Gastroesophageal sphincter (tissue), 4 donors: Measurements from ENCODE around the gene HTR7. TPM values are rescaled to one million over a fixed set of nuclear protein-coding genes. Genes with fewer than 3 reads are reported as not detected.
"Not testable (repeated sequence)": the region's sequence is repeated elsewhere in the genome, so short reads cannot be mapped to it uniquely, and the experiment has no call there.

ENCODE experiments used
- ATAC-seq: fragments of 150-250 bp; one replicate; pipeline ENCODE4 v1.9.1; 2016; ENCODE audit warnings: mild to moderate bottlenecking, moderate library complexity
- H3K27ac ChIP-seq, 4 donors: fragments of 200-600 bp; sonication (generic) in 3 of 4; 1 replicate in 3 of 4; 2 replicates in 1 of 4; pipeline ENCODE4 v1.5.1; 2016 to 2019
- H3K27me3 ChIP-seq: fragments of 200-600 bp; sonication (generic); one replicate; pipeline ENCODE4 v1.5.1; 2019
- H3K36me3 ChIP-seq, 2 donors: fragments of 200-600 bp; sonication (generic); one replicate each; pipeline ENCODE4 v1.5.1; 2019; ENCODE audit warnings: control low read depth in 1 of 2
- H3K4me1 ChIP-seq, 3 donors: fragments of 200-600 bp; sonication (generic); 1 replicate in 2 of 3; 2 replicates in 1 of 3; pipeline ENCODE4 v1.5.1; 2016 to 2019; ENCODE audit warnings: control low read depth in 2 of 3
- H3K4me3 ChIP-seq, 2 donors: fragments of 200-600 bp; sonication (generic); one replicate each; pipeline ENCODE4 v1.5.1; 2019; ENCODE audit warnings: mild to moderate bottlenecking in 1 of 2, moderate library complexity in 1 of 2
- H3K9me3 ChIP-seq, 3 donors: fragments of 200-600 bp; sonication (generic); one replicate each; pipeline ENCODE4 v1.5.1; 2017 to 2019; ENCODE audit warnings: control low read depth in 2 of 3
- CTCF ChIP-seq, 4 experiments: fragments of 200-600 bp in 2 of 4; fragments of 450-650 bp in 2 of 4; sonication (generic) in 1 of 4; IDR thresholded peaks; one replicate each; pipeline ENCODE4 v1.5.1; 2017 to 2019; ENCODE audit warnings: antibody characterized with exemption in 4 of 4, mild to moderate bottlenecking in 2 of 4, moderate library complexity in 2 of 4
- EP300 ChIP-seq: sonication (generic); formaldehyde crosslinking; IDR thresholded peaks from one replicate; pipeline ENCODE4 v1.6.1; 2017; ENCODE audit warnings: antibody characterized with exemption, mild to moderate bottlenecking
- POLR2A ChIP-seq, 2 donors: fragments of 450-650 bp; IDR thresholded peaks; one replicate each; pipeline ENCODE4 v1.6.1; 2017; ENCODE audit warnings: antibody characterized with exemption in 2 of 2, mild to moderate bottlenecking in 2 of 2, moderate library complexity in 1 of 2
- POLR2AphosphoS5 ChIP-seq: sonication (generic); formaldehyde crosslinking; IDR thresholded peaks from one replicate; pipeline ENCODE4 v1.6.1; 2017; ENCODE audit warnings: antibody characterized with exemption
- WGBS, 2 donors: methylation state at CpG; one replicate each; pipeline ENCODE4 v1.1.5; 2018; ENCODE audit warnings: low coverage in 1 of 2; 5-methylcytosine and 5-hydroxymethylcytosine counted together
- total RNA-seq, 4 donors: library from RNA; depleted of rRNA; stranded (reverse); fragments of >200 nt; gene quantifications; one replicate each; pipeline ENCODE4 v1.1.0, GENCODE V29; 2016

The HTR7 gene
- total RNA-seq, 4 donors from 2014 or later: 0.19 to 7.9 (median 0.41) TPM

DNA sequence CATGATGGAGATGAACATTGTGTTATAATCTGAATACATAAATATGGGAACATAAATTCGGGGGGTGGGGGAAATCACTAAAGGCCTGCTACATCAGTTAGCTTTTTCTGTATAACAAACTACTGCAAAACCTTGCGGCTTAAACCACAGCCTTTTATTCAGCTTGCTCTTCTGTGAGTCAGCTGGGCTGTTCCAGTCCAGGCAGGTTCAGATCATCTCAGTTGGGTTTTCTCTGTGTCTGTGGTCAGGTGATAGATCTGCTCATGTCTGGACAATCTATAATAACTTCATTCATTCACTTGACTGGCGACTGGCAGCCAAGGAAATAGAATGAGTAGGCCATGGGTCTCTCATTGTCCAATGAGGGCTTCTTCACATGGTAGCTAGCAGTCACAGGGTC is 23.5 kb downstream of the HTR7 start:
- 73 to 74% methylated on average over 2 to 3 of the region's 3 CpGs for WGBS, 2 donors
- no peak for TF ChIP-seq CTCF (IDR thresholded peaks at IDR 0.05)
- no peak for TF ChIP-seq POLR2AphosphoS5
- no peak for TF ChIP-seq POLR2A (IDR thresholded peaks at IDR 0.05)
- no peak for TF ChIP-seq EP300
- no peaks in the 10 kb centered on the region for H3K27me3 ChIP-seq
- H3K4me3 ChIP-seq: no peak overlapping the region
- H3K9me3 ChIP-seq: no peaks in the 10 kb centered on the region
- no peak overlapping the region for H3K27ac ChIP-seq
- no peaks in the 10 kb centered on the region for H3K36me3 ChIP-seq
- no peak for ATAC-seq
- no peaks in the 10 kb centered on the region for H3K4me1 ChIP-seq

GRCh38 chr10:90832111-90832510 is 25.7 kb downstream of the HTR7 start:
- no peaks in the 10 kb centered on the region for H3K4me1 ChIP-seq
- no peaks in the 10 kb centered on the region for H3K27me3 ChIP-seq
- TF ChIP-seq EP300: no peak
- TF ChIP-seq POLR2AphosphoS5: no peak
- no CpG with 5 or more reads among the region's 17 CpGs for WGBS, 2 donors
- H3K27ac ChIP-seq: no peak overlapping the region
- no peak for ATAC-seq
- no peaks in the 10 kb centered on the region for H3K36me3 ChIP-seq
- H3K4me3 ChIP-seq: no peak overlapping the region
- H3K9me3 ChIP-seq: peaks cover 0 to 3% (median 0%) of the 10 kb centered on the region in 3 donors

- WGBS, 2 donors: no CpG with 5 or more reads among the region's 1 CpG
- peaks cover 0 to 43% (median 0%) of the 10 kb centered on the region in 3 donors for H3K9me3 ChIP-seq
- no peaks in the 10 kb centered on the region for H3K36me3 ChIP-seq
- ATAC-seq: no peak
- peaks cover 9% of the 10 kb centered on the region for H3K27me3 ChIP-seq
- no peaks in the 10 kb centered on the region for H3K4me1 ChIP-seq
- TF ChIP-seq EP300 (no peak), POLR2A (IDR thresholded peaks at IDR 0.05) (no peak), CTCF (IDR thresholded peaks at IDR 0.05) (no peak), POLR2AphosphoS5 (no peak)
- H3K27ac ChIP-seq: no peak overlapping the region
- no peak overlapping the region for H3K4me3 ChIP-seq
Measured at GRCh38 chr10:90822508-90822907, 35.3 kb downstream of the HTR7 start.

- peaks cover 0 to 38% (median 0%) of the 10 kb centered on the region in 3 donors for H3K9me3 ChIP-seq
- not testable (repeated sequence) for H3K36me3 ChIP-seq, H3K27ac ChIP-seq, H3K27me3 ChIP-seq, H3K4me1 ChIP-seq, ATAC-seq, H3K4me3 ChIP-seq
- WGBS, 2 donors: 55 to 71% methylated on average over 1 of the region's 1 CpG
Measured at GRCh38 chr10:90821864-90822263, 36.0 kb downstream of the HTR7 start.

- no peak for ATAC-seq
- H3K4me3 ChIP-seq: no peak overlapping the region
- no peaks in the 10 kb centered on the region for H3K36me3 ChIP-seq
- H3K27ac ChIP-seq: no peak overlapping the region
- H3K9me3 ChIP-seq: peaks cover 0 to 25% (median 0%) of the 10 kb centered on the region in 3 donors
- peaks cover 6% of the 10 kb centered on the region for H3K27me3 ChIP-seq
- no peaks in the 10 kb centered on the region for H3K4me1 ChIP-seq
- TF ChIP-seq POLR2AphosphoS5 (no peak), CTCF (IDR thresholded peaks at IDR 0.05) (no peak), EP300 (no peak), POLR2A (IDR thresholded peaks at IDR 0.05) (no peak)
Measured at GRCh38 chr10:90819911-90820310, 37.9 kb downstream of the HTR7 start.

- H3K27me3 ChIP-seq: no peaks in the 10 kb centered on the region
- 25 to 36% methylated on average over 1 of the region's 1 CpG for WGBS, 2 donors
- TF ChIP-seq POLR2AphosphoS5: no peak
- no peak for TF ChIP-seq EP300
- TF ChIP-seq POLR2A (IDR thresholded peaks at IDR 0.05): no peak
- no peak for TF ChIP-seq CTCF (IDR thresholded peaks at IDR 0.05)
- no peaks in the 10 kb centered on the region for H3K4me1 ChIP-seq
- no peaks in the 10 kb centered on the region for H3K36me3 ChIP-seq
- H3K27ac ChIP-seq: no peak overlapping the region
- H3K9me3 ChIP-seq: peaks cover 0 to 19% (median 0%) of the 10 kb centered on the region in 3 donors
- ATAC-seq: no peak
- H3K4me3 ChIP-seq: no peak overlapping the region
Measured at GRCh38 chr10:90818736-90819135, 39.1 kb downstream of the HTR7 start.
